Measurements from ENCODE around the gene EEA1.
"Not testable (repeated sequence)": the region's sequence is repeated elsewhere in the genome, so short reads cannot be mapped to it uniquely, and the experiment has no call there.

The EEA1 gene

DNA sequence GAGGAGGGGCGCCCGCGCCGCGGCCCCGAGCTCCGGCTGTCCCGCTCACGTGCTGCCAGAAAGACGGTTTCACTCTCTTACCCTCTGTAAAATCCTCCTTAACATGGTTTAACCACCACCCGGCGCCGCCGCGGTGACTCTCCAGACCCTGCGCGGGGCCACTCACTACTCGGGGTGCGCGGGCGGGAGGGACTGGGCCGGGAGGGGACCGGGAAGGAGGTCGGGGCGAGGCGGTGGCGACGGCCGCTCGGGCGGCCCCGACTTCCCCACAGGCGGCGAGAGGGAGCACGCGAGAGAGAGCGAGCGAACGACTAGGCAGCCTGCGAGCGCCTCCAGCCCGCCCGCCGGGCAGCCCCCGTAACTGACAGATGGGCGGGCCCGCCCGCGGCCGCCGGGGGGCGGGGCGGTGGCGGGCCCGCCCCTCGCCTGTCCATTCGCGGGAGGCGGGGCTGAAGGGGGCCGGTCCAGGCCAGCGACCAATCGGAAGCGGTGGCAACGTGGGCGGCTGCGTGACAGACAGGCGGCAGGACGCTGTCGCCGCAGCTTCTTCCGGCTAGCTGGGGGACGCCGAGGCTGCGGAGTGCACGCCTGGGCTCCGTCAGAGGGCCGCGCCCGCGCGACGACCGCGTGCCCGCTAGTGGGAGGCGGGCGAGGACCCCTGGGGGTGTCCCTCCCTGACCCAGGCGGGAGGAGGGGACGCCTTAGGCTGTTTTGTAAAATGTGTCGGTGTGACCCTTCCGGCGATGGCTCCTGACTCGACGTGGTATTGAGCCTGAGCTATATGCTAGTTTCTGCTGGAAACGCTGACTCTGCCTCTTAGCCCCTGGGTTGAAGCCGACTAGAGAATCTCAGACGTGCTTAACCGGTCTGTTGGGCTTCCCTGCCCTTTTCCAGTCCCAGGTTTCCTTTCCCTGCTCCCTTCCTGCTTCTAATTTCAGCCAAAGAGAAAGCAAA lies at the start of gene EEA1:
Gene EEA1 (minus strand): TSS at position 334 of the 954 bp plus-strand sequence. CDS start 229 bp downstream, at position 105.
- peak; percentile 89 for DNase-seq (ENCODE audit: low read depth, low spot score)

DNA sequence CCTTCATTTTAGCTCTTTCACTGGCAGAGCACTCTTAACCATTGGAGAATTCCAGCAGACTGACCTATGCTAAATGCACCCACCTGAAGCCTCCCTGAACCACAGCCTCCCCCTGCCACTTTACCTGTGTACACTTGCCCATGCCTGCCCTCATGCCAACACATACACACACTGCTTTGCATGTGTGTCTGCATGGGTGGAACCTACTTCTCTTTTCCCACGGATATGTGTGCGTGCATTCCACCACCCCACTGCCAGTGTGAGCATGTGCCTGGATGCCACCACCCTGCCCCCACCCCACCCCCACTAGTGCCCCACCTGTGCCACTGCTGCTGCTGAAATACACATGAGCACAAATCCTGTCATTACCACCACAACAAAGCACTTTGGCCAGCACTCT lies 49.5 kb upstream of the EEA1 start:
- DNase-seq (ENCODE audit: low read depth, low spot score): no peak

DNA sequence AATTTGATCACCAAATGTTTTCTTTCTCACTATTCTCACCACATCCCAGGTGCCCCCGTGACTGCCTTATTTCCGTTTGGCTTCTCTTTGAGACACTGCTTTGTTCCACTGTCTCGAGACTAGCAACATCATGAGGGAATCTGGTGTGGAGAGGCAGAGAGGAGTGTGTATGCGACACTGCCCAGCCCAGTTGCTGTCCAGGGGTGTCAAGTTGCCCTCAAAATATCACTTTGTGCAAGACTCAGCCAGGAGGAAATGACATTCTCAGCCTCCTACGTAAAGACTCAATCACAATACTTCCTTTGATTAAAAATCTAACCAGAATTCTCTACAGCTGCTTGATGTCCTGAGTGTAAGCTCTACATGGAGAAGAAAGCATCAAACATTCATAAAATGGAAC lies 48.2 kb upstream of the EEA1 start:
- no peak for DNase-seq (ENCODE audit: low read depth, low spot score)

DNA sequence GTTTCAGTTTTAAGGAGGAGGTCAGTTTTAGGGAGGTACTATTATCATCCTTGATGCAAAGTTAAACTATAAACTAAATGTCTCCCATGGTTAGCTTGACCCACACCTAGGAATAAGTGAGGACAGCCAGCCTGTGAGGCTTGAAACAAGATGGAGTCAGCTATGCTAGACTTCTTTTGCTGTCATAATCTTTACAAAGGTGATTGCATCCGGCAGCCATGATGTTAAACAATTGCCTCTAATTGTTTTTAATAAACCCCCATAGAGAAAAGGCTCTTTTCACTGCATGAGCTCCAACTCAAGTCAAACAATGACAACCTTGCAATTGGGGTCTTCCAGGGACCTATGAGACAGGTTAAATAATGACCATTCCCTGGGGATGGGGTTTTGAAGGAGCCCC lies 45.7 kb upstream of the EEA1 start:
- no peak for DNase-seq (ENCODE audit: low read depth, low spot score)

DNA sequence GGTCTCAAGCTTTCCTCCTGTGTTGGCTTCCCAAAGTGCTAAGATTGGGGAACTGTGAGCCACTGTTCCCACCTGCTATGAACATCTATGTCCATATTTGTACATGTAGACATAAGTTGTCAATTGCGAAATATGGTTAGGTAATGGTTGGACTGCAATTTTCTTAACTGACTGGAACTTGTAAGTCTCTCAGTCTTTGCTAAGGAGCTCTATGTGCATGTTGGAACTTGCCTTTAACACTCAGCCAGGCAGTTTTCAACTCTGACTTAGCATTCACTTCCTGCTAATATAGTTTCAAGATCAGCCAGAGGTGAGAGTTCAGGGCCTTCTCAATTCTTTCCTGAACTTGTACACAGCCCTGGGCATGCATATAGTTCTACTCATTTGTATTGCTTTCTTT lies 44.5 kb upstream of the EEA1 start:
- DNase-seq (ENCODE audit: low read depth, low spot score): no peak

DNA sequence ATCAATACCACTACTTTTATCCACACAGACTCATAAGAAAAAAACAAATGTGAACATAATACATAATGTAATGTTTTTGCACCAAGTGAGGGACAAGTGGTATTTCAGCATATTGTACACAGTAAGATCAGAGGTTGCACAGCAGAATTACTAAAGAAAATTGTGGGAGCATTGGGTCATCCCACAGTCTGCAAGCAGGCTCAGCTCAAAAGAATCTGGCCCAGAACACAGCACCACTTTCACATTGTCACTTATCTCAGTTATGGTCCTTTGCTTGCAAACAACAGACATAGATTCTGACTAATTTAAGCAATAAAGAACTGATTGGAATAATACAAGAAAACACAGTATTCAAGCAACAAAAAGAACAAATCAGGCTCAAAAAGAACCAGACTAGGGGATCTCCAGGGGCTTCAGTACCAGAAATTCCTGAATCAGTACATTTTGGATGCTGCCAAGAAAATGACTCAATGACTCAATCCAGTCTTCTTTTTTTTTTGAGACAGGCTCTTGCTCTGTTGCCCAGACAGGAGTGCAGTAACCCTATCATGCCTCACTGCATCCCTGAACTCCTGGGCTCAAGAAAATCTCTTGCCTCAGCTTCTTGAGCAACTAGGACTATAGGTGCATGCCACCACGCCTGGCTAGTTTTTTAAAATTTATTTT lies 42.9 kb upstream of the EEA1 start:
- DNase-seq (ENCODE audit: low read depth, low spot score): no peak

DNA sequence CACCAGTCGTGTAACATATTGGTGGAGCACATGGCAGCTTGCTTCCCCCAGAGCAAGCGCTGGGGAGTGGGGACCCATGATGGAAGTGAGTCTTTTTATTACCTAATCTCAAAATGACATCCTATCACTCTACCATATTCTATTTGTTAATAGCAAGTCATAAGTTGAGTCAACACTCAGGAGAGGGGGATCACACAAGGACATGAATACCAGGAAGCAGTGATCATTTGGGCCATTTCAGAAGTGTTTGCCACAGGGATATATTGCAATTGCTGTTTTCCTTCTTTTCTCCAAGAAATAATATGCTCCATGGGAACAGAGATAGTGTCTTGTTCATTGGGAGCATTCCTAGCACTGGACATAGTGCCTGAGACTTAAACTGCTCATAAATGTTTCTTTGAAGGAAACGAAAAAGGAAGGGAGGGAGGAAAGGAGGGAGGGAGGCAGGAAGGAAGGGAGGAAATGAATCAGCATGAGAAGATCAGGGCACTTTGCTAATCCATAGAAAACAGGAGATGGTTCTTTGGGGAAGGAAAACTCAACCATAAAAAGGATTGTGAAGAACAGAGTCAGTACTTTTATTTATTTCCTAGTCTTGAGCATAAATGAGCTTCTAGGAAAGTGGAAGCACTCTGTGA lies 39.2 kb upstream of the EEA1 start:
- no peak for DNase-seq (ENCODE audit: low read depth, low spot score)

DNA sequence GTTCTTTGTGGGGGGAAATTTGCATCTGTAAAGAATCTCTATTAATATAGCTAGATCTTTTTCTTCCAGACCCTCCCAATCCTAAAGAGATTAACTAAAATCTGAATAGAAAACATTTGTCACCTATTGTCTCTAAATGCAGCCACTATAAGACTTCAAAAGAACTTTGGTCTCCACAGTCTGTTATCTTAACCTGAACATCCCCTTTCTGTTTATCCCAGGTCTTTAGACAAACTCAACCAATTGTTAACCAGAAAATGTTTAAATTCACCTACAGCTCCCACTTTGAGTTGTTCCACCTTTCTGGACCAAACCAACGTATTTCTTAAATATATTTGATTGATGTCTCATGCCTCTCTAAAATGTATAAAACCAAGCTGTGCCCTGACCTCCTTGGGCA lies 35.3 kb upstream of the EEA1 start:
- DNase-seq (ENCODE audit: low read depth, low spot score): not testable (repeated sequence)

DNA sequence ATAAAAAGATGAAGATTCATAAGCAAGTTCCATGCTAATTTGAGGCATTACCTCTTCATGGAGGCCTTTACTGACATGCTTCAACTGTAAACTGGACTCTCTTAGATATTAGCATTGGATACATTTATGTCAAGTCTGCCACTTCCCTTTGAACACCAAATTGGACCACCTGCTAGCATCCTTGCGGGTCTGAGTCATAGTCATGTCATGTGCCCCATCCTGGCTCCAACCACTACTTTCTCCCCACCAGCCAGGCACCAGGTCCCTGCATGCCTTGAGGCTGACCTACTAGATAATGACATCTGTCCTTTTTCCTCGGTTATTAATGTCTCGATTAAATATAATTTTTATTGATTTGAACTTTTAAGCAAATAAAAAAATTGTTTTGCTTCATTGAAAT lies 32.9 kb upstream of the EEA1 start:
- DNase-seq (ENCODE audit: low read depth, low spot score): no peak

DNA sequence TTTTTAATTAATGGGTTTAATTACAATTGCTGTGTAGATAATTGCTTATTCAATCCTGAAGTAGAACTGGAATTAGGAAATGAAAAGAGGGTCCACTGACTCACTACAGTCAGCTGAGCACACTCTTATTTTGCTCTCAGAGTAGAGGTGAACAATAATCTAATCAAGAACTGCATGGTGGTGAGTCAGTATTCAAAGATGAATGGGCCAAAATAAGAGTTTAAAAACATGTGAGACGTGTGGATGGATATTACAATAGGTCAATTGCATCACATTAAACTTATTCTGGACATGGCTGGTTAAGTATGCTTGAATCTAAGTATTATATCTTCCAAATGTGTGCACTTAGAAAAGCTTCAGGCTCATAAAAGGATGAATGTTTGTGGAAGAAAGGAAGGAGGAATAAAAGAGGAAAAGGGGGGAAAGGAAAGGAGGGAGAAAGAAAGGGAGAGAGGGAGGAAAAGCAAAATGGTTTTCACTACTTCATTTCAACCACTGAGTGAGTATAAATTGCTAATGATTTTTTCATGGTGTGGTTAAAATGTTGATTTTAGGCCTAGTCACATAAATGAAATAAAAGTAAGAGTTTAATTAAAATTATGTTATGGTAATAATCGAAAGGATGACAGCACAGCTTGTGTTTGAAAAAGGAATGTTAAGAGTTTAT lies 27.0 kb upstream of the EEA1 start:
- no peak for DNase-seq (ENCODE audit: low read depth, low spot score)

DNA sequence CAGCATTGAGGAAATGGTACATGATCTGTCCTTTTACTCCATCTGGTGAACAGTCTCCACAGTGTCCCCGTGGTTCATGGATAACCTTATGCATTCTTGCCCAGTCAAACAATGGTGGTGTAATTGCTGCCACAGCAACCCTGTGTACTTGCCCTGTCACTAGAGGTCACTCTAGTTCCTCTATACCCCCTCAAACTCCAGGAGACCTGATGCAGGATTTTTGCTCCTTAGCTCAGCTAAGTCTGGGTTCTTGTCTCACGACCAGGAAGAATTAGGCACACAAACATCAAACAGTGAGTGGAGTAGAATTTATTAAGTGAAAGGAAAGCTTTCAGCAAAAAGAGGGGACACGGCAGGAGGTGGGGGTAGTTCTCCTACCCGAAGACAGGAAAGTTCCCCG lies 24.7 kb upstream of the EEA1 start:
- DNase-seq (ENCODE audit: low read depth, low spot score): no peak

DNA sequence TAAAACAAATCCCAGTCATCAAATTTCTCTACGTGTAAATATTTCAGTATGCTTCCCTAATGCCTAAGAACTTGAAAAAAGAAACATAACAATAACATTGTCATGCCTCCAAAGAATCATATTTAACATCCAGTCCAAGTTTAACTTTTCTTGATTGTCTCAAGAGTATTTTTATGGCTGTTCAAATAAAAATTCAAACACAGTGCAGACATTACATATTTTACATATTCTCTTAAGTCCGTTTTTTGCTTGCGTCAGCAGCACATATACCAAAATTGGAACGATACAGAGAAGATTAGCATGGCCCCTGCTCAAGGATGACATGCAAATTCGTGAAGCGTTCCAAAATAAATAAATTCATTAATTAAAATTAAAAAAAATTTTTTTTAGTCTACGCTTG lies 23.3 kb upstream of the EEA1 start:
- no peak for DNase-seq (ENCODE audit: low read depth, low spot score)

DNA sequence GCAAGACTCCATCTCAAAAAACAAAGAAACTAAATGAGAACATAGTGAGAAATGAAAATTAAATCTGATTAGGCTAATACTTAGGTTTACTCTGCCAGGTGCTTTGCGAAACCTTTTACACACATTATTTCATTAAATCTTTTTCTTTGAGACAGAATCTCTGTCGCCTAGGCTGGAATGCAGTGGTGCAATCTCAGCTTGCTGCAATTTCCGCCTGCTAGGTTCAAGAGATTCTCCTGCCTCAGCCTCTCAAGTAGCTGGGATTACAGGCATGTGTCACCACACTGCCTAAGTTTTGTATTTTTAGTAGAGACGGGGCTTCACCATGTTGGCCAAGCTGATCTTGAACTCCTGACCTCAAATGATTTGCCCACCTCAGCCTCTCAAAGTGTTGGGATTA lies 21.9 kb upstream of the EEA1 start:
- DNase-seq (ENCODE audit: low read depth, low spot score): no peak

DNA sequence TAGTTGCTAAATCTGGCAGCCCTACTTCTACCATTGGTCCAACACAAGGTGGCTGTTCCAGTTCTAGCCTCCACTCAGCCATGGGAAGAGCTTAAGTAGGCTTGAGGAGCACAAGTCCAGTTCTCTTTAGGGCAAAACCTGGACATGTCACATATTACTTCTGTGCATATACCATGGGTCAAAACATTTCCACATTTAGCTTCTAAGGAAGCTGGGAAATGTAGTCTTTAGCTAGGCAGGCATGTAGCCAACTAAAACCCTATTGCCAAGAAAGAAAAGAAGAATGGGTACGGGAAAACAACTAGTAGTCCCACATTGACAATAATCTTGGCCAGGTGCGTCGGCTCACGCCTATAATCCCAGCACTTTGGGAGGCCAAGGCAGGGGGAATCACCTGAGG lies 20.9 kb upstream of the EEA1 start:
- DNase-seq (ENCODE audit: low read depth, low spot score): no peak

DNA sequence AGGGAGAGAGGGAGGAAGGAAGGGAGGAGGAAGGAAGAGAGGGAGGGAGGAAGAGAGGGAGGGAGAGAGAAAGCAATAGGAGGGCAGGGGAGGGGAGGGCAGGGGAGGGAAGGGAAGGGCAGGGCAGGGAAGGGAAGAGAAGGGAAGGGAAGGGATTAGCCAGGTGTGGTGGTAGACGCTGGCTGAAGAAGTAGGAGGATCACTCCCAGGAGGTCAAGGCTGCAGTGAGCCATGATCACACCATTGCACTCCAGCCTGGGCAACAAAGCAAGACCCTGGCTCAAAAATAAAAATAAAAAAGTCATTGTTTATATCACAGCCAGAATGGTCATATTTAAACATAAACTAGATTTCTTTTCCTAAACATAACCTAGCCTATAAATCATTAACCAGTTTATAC lies 20.4 kb upstream of the EEA1 start:
- DNase-seq (ENCODE audit: low read depth, low spot score): no peak

DNA sequence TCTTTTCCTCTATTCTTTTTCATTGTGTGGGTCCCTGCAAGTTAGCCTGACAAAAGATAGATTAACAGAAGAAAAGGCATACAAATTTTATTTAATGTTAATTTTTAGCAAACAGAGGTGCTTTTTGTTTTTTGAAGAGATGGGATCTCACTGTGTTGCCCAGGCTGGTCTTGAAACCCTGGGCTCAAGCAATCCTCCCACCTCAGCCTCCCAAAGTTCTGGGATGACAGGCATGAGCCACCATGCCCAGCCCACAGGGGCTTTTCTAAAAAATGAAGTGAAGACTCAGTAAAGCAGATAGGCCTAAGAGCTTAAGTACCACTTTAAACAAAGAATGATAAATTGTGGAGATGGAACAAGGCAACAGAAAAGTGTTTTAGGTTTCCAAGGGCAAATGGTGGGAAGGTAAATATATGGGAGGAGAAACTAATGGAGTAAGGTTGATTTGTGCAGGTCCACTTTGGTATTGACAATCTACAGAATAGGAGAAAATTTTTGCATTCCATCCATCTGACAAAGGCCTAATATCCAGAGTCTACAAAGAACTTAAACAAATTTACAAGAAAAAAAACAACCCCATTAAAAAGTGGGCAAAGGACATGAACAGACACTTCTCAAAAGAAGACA lies 18.6 kb upstream of the EEA1 start:
- DNase-seq (ENCODE audit: low read depth, low spot score): no peak

DNA sequence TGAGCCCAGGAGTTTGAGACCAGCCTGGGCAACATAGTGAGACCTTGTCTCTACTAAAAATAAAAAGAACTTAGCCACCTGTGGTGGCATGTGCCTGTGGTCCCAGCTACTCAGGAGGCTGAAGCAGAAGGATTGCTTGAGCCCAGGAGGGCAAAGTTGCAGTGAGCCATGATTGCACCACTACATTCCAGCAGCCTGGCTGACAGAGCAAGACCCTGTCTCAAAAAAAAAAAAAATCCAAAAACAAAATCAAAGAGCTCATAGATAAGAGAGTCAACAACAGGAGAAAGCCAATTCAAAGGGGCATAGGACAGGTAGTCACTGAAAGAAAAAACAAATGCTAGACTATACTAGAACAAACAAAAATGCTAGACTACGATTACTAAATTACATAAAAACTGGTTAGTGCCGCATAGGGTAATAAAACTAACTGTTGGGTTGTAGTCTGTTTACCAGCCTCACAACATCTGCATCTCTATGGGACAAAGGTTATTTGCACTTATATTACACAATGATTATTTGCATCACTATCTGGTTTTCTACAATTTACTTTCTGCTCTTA lies 16.6 kb upstream of the EEA1 start:
- no peak for DNase-seq (ENCODE audit: low read depth, low spot score)

DNA sequence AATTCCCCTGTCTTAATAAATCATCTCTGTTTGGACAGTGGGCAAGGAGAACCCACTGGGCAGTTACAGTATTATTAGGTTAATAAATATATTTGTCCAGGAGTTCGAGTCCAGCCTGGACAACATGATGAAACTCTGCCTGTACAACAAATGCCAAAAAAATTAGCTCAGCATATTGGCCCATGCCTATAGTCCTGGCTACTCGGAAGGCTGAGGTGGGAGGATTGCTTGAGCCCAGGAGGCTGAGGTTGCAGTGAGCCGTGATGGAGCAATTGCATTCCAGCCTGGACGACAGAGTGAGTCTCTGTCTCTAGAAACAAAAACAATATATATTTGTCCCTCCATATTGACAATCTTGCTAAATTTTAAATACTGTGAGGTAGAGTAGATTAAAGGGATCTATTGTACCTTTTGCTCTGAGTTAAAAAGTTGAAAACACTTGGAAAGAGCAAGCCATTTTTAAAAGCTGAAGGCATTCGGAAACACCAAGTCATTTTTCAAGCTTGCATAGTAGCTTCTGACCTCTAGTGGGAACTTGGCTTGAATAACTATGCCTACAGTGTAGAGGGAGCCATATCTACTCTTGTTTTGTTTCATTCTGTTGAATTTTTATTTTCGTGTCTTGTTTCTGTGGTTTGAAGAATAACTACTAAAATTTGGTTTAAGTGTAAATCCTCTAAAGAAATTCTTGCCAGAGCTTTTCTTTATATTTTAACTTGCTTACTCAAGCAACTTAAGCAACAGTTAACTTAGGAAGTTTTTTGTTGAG lies 14.6 kb upstream of the EEA1 start:
- no peak for DNase-seq (ENCODE audit: low read depth, low spot score)

DNA sequence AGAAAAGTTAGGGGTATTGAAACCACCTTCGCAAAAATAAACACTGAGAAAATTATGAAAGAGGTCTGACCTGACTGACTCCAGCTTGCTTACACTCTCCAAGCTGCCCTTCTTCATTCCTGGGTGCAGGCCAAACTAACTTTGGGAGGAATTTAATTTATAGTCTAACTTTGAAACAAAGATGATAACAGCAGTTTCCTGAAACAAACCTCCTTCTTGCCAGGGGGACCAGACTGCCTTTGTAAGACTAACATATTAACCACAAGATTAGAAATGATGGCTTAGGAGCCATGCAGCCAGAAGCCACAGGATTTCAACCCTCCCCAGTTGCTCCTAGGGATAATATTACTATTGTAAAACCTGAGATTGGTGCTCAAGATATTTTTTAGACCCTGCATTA lies 13.8 kb upstream of the EEA1 start:
- DNase-seq (ENCODE audit: low read depth, low spot score): no peak

DNA sequence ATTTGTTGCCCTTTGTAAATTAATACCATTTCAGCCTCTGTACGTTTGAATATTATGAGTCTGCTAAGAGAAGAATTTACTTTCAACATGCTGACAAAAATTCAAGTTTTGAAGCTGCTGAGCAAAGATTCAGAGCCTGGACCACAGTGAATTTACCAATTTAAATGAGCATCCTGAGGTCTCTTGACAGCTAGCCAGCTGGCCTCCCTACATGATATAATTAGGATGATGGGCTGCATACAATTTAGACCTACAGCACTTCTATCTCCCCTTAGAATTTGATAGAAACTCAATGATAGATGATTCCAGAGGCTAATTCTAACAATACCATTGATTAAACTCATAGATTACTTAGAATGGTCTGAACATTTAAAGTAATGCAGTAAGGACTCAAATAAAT lies 10.0 kb upstream of the EEA1 start:
- DNase-seq (ENCODE audit: low read depth, low spot score): no peak

DNA sequence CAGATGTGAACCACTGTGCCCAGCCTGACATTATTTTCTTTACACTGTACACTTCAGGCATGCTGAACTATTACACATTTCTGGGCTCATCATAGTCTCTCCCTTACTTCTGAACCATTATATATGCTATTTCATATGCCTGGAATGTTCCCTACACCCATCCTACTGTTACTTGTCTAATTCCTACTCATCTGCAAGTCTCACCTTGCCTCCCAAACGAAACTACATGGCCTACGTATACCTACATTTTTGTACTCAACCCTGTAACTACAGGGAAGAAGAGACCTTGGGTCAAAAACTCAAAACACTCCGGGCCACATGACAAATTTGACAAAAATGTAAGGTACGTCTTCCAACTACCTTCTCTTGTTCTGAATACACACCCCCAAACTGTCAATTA lies 9.5 kb upstream of the EEA1 start:
- DNase-seq (ENCODE audit: low read depth, low spot score): no peak
